ENCODE data around the gene NALCN.
"Not testable (repeated sequence)": the region's sequence is repeated elsewhere in the genome, so short reads cannot be mapped to it uniquely, and the experiment has no call there.

NALCN gene

DNA sequence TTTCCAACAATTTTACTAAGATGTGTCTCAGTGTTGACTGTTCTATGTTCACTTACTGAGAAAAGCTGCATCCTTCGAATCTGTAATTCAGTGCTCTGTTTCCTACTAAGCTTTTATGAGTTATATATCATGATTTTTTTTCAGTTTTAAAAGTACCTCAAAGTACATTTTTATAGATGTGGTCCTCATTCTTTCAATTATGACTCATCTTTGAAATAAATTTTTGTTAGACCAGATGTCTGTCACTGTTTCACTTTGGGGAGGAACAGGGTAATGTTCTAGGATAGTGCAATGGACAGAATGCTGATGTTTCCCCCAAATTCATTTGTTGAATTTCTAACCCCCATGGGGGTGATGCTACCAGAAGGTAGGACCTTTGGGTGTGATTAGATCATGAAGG, 74.8 kb downstream of the NALCN start:
- no peak for DNase-seq

DNA sequence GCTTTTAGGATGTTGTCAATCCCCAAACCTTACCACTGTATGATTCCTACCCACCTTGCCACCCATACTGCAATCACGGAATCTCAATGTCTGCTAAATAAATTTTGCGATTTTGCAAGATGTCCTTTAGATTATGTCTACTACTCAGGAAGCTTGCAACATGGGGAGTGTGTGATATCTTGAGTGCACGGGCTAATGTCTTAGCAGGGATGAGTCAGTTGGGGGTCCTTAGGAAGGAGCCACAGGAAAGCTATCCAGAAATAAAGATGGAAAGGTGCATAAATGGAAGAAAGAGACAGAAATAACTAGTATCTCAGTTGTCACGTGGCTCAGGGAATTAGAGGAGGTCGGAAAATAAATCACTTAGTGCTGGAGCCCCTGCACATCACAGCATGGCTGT, 77.1 kb downstream of the NALCN start:
- no peak for DNase-seq

DNA sequence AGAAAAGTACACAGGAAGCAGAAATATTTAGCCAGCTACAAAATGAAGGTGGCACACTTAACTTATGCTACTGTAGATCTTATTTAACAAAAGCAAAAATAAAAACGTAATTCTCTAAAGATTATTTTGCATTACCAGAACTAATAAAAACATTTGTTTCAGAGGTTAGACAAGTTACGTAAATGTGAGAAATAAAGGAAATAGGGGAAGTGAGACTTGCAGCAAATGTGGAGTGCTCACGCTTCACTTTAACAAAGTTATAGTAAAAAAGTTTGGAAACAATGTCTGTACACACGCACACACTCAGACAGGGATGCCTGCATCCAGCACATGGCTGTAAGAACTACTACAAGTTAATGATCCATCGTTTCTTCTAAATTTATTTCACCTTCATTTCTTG, 83.7 kb downstream of the NALCN start:
- DNase-seq: no peak

DNA sequence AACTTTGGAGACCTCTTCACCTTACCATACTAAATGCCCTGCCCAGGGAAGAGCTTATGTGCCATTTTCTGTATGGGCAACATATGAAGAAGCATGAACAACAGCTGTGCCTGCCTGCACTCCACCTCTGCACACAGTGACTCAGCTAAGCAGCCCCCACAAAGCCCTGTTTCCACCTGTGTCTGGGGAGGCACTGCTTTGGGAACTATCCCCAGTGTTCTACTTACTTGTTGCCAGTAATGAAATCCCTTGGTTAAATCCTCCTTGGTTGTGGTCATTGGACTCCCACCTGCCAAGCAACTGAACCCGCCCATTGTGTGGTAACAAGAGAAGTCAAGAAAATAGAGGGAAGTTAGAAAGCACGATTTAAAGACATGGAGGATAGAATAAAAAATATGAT, 84.6 kb downstream of the NALCN start:
- no peak for DNase-seq

DNA sequence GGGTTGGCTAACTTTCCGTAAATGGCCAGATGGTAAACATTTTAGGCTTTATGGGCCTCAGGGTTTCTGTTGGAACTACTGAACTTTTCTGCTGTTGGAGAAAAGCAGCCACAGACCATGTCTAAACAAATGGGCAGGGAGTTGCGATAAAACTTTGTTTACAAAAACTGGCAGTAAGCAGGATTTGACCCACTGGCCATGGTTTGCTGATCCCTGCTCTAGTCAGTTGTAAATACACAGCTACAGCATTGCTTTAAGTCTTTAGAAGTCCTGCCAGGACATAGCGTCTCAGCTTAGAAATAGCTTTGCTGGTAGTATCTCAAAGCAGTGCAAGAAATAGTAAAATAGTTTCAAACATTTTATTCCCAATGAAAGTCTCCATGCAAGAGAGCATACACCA, 88.4 kb downstream of the NALCN start:
- DNase-seq: no peak

DNA sequence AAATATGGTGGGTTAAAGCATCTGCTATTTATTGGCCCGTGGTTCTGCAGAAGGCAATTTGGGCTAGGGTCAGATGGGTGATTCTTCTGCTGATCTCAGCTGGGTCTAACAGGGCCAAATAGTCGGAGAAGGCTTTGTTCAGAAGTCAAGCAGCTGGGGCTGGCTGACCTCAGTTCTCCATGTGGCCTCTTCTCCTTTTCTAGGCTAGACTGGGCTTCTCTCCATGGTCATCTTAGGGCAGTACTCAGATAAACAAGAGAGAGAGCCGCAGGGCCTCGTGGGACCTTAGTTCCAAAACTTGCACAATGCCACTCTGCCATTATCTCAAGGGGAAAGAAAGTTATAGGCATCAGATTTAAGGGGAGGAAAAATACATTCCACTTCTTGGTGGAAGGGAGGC, 89.6 kb downstream of the NALCN start:
- no peak for DNase-seq

DNA sequence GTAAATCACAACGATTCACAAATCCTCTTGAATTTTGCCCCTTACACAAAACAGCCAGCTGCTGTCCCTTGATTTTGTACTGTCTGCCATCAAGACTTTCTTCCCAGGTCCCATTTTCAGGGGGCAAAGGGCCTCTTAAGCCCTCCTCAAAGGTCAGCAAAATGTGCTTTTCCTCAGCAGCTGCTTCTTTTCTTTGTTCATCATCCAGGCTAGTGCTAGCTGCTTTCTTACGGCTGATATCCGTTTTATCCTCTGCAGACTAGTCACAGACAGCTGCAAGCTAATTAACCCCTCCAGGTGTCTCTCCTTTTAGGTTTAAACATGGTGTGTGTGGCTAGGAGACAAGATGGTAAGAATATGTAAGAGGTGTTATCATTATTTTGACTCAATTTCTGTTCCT, 90.9 kb downstream of the NALCN start:
- no peak for DNase-seq

DNA sequence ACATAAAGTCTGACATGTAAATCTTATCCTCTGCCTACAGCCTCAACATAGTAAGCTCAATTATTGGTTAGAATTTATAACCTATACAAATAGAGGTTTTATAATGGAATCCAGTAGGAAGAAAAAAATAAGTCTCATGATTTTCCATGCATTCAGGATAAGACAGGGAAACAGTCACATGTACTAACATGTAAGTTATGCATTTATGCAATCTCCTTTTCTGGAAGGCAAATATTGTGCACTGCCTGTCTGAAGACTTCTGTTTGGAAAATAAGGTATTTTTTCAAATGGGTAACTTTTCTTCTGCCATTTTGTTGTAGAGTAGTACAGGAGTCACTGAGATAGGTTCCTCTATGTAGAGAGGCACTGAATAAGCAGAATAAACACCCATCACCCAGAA, 92.7 kb downstream of the NALCN start:
- no peak for DNase-seq

DNA sequence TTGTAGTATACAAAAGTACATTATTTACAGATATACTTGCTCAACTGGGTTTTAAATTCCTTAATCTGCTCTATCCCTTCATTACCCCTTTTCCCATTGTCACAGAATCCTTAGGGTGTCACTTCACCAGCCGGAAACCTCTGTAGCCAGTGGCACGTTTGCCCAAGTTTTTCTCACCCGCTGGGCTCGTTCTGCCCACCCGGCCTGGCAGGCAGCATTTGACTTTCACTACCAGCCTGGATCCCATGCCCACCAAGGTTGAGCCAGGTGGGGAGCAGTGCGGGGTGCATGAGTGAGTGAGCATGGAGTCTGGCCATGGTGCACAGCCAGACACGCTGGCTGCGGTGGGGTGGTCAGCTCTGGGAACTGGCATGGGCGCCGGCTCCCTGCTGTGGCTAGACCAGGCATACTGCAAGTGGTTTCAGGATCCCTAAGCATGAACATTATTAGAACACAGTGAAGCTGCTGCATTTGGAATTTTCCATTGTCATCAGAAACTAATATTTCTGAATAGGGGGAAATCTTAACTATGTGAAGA, 98.3 kb downstream of the NALCN start:
- DNase-seq: no peak

DNA sequence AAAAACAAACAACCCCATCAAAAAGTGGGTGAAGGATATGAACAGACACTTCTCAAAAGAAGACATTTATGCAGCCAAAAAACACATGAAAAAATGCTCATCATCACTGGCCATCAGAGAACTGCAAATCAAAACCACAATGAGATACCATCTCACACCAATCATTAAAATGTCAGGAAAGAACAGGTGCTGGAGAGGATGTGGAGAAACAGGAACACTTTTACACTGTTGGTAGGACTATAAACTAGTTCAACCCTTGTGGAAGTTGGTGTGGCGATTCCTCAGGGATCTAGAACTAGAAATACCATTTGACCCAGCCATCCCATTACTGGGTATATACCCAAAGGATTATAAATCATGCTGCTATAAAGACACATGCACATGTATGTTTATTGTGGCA, 102.8 kb downstream of the NALCN start:
- not testable (repeated sequence) for DNase-seq

DNA sequence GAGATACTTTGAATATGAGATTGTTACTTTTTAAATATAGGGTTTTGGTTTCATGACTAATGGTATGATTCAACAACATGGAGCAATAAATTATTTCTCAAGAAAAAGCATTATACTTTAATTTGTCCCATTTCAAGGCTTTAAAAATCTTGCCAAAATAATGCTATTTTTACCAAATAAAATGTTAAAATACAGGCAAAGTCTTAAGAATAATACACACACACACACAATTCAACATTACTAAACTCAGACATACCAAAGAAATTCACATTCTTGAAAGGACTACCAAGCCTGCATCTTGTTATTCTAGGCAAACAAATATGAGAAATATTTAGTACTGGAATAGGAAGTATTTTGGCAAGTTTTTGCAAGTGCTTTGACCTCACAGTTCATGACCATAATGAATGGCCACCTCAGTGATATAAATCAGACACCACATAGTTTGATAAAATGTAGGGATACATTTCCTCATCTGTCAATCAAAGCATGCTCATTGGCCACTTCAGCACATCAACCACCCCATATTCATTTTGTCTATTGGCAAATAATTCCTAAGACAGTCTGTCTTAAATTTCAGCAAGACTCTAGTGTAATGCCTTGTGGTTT, 107.2 kb downstream of the NALCN start:
- no peak for DNase-seq

DNA sequence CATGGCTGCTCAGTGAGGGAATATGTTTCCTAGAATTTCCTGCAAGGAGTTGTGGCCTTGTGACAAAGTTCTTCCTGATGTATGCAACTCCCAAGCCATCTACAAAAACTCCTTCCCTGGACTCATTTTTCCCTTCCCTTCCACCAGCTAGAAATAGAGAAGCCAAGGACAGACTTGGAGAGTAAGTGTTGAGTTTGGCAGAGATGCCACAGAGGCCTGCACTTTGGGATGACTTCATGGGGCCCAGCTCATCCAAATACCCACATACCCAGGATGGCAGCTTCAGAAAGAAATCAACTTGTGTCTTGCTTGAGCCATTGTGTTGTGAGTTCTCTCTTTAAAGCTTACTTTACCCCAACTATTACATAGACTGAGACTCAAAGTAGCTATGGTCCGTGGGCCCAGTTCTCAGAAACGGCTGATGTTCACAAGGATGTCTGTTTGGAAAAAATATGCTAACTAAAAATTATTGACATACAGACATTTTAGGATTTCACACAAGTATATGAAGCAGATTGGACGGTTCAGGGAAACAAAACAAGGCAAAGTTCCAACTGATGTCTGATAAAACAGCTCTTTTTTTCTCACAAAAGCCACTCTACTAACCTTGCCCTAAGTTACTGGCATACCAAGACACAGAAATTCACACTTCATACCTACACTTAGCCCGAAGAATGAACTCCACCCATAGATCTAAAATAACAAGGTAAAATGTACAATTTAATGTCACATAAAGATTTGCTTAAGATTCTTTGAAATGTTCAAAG, 107.9 kb downstream of the NALCN start:
- DNase-seq: no peak

DNA sequence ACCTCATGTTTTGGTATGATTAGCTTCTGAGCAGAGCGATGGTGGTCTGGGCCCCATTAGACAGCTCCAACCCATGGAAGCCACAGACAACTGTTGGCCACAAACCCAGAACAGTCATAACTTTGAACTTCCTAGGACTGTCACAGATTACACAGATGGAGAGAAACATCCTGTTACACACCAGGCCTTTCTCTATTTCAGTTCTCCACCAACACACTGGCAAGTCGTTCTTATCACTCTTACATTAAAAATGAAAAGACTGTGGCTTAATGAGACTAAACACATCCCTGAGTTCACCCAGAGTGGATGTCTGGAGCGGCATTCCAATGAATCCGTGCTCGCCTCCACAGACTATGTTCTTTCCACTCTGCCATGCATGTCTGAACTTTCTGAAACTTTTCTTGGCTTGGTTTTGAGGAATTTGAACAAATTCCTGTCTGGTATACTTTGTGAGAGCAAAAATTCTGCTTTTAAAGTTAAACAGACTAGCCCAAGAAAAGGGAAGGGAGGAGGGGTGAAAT, 109.1 kb downstream of the NALCN start:
- DNase-seq: no peak

DNA sequence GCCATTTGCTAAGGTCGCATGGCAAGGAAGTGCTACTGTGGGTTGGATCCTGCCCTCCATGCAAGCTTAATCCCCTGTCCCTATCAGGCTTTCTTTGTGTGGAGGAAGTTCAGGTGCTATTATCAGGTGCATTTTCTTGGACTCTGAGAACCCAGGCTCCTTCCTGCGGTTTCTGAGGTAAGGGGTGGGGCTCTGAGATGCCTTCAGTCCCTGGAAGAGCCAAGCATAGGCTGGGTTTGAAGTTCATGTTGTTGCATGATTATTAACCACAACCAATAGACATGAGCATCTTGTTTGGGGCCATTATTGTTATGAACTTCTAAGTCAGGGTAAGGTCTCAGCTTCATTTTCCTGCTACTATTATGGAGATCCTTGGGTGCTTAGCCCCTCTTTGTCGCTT, 109.5 kb downstream of the NALCN start:
- DNase-seq: no peak

DNA sequence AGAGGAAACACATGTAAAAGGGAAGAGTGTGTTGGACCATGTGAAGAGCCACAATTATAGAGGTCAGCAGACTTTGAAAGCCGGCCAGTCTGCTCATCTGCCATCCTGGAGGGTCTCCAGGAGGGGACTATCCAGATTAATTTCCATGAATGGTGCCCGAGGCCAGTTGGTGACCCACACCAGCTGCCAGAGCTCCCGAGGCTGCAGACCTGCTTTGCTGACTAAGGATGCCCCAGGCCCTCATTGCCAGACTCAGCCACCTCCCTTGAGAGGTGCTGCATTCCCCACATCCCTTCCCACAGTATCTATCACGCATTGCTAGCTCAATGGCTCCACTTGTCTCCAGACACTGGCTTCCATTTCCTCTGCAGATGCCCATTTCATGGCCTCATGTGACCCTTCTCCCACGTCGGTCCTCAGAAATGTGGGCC, 110.3 kb downstream of the NALCN start:
- no peak for DNase-seq

DNA sequence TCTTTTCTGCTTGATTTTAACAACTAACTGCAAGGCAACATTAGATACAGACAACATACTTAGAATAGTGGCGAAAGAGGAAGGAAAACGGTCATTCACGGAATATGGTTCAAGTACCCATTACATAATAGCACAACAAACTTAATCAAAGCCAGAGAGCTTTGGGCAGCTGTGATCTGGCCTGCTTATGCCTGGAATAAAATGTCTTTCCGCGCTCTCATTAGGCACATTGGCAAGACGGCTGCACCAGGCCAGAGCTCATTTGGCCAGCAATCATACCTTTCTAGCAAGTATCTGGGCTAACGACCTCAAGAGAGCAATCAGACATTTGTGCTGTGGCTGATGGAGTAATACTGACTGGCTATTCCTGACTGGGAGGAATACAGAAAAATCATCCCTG, 112.8 kb downstream of the NALCN start:
- DNase-seq: peak in 14 of 56 donors; percentile 4 to 59 (median 16)

DNA sequence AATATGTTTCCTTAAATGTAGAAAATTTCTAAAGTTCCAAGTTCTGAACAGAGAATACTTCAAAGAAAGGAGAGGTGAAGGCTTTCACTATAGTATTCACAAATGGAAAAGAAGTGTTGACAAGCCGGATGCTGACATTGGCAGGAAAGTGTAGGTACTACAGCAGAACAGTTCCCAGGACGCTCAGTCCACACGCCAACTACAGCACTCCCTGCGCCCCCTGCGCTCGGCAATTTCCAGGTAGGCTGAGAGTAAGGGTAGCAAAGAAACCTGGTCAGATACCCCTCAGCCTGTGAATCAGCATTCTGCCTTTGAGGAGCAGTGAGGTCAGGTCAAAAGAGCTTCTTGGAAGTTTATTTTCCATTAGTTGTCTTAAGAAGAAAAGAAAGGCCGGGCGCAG, 115.3 kb downstream of the NALCN start:
- DNase-seq: no peak

DNA sequence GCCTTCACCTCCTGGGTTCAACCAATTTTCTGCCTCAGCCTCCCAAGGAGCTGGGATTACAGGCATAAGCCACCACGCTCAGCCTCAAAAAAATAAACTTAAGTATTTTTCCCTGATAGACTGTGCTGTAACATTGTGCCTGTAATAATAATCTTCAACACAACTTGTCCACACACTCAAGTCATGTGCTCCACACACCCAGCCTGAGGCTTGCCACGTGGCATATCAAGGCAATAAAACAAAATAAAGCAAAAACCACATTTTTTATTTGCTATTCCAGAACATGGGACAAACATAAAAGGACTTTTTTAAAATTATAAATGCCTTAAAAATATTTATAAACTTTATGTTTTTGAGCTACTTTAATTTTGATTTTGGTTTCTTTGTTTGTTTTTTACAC, 115.8 kb downstream of the NALCN start:
- no peak for DNase-seq

DNA sequence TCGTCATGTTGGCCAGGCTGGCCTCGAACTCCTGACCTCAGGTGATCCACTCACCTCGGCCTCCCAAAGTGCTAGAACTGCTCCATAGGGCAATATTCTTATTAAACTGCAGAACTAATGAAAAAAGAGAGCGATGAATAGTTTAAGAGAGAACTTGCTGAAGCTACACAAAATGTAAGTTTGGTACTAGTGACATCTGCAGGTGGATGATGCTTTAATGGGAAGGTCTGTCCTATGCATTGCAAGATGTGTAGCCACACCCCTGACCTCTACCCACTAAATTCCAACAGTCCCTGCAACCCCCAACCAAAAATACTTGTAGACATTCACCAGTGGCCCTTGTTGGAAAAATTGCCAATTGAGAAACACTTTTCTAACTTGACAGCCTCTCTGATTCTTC, 117.8 kb downstream of the NALCN start:
- DNase-seq: no peak

DNA sequence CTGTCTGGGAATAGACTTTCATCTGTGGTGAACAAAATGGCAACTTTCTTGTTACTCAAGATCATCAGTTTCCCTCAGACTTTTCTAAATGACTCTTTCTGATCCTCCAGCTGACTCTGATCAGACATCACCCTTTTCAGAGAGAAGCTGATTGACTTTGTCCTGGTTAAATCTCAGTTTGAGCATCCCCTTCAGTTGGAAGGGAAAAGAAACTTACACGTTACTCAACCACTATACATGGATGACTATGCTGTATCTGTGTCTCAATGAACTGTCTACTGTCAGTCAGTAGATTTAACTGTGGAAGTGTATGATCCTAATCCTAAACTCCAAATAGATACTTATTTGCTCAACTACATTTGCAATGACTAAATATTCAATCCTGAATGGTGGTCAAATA, 118.5 kb downstream of the NALCN start:
- DNase-seq: no peak

DNA sequence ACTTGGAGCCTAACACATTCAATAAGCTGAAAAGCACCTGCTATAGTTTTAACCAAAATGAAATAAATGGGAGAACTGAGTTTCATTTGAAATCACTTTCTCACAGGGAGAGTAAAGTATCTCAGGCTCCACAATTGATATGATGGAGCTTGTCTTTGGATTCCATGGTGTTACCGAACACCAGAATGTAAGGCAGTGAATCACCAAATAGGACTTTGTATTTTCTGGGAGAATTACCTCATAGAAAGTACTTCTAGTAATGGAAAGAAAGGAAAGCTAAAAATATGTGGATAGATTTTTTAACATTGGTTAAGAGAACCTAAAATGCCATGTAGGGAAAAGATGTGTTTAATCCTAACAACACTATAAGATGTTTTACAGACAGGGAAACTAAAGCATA, 123.6 kb downstream of the NALCN start:
- DNase-seq: no peak

DNA sequence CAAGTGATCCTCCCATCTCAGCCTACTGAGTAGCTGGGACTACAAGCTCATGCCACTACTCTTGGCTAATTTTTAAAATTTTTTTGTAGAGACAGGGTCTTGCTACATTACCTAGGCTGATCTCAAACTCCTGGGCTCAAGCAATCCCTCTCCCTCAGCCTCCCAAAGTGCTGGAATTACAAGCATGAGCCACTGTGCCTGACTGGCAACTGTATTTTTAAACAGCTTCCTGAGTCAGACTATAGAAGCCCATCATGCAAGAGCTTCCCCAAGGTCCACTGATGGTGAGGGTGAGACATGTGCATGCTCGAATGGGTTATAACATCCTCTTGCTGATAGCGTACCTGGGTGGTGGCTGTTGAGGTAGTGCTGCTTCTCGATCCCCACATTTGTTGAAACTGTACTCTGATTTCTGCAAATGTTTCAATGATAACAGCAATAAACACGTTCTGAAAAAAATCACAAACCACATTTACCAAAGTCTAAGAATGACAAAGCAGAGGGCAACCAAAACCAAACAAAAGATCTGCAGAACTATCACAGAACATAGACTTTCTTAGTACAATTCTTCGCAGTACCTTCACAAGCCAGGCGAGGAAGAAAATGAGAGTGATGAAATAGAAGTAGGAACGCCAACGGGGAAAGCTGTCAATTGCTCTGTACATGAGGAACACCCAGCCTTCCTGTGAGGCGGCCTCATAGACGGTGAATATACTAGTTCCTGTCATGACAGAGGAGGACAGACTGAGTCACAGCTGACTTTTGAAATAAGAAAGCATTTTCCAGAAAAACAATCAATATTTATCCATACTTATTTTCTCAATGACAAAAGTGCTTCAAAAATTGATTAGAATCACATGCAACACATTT, 124.4 kb downstream of the NALCN start:
- no peak for DNase-seq
